Prostate gland (tissue), 2 donors: ENCODE measurements around the gene ZNF318.

Experiments used
- POLR2A ChIP-seq: fragments of 450-650 bp; IDR thresholded peaks from one replicate; pipeline ENCODE4 v1.6.1; 2016; ENCODE audit warnings: antibody characterized with exemption, mild to moderate bottlenecking
- POLR2AphosphoS5 ChIP-seq: sonication (generic); formaldehyde crosslinking; IDR thresholded peaks from one replicate; pipeline ENCODE4 v1.6.1; 2017; ENCODE audit warnings: antibody characterized with exemption
- TF ChIP-seq, protein P1 (sequence below), 4 experiments: fragments of 200-600 bp in 2 of 4; fragments of 450-650 bp in 2 of 4; sonication (generic) in 2 of 4; IDR thresholded peaks; 1 replicate in 3 of 4; 2 replicates in 1 of 4; pipeline ENCODE4 v1.5.1; 2016 to 2019; ENCODE audit warnings: antibody characterized with exemption in 4 of 4, mild to moderate bottlenecking in 2 of 4, moderate library complexity in 2 of 4

DNA sequence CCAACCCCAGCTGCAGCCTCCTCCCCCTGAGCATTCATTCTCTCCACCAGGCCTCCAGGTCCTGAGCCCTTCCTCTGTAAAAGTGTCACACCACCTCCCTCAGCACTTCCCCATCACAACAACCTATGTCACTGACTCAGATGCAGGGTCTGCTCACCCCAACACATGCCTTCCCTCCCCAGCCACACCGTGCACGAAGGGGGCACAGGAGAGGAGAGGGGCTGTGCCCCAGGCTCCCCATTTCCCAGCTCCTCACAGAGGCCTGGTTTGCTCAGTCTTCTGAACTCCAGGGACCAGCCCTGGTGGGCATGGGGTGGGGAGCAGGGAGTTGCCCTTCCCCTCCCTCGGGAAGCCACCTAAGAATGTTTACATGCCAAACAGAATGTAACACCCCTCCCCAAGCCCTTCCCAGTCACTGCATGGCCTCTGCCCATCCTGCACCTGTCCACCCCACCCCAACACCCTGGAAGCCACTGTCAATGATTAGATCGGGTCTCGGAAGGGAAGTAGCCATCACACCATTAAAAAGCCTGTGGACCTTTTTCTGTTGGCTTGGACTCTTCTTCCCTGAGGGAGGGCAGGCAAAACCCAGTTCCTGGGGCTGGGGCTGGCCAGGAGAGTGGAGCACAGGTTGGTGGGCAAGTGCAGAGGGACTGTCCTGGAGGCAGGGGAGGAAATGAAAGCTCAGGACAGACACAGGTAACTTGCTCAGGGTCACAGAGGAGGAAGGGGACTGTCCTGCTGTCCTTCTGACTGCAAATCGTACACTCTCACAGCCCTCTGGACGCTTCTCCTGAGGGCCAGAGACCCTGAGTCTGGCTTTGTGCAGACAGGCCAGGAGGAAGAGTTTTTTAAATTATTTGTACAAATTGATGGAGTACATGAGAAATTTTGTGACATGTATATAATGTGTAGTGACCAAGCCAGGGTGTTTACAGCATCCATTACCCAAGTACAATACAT, 81.4 kb downstream of the ZNF318 start:
- TF ChIP-seq, protein P1, sequence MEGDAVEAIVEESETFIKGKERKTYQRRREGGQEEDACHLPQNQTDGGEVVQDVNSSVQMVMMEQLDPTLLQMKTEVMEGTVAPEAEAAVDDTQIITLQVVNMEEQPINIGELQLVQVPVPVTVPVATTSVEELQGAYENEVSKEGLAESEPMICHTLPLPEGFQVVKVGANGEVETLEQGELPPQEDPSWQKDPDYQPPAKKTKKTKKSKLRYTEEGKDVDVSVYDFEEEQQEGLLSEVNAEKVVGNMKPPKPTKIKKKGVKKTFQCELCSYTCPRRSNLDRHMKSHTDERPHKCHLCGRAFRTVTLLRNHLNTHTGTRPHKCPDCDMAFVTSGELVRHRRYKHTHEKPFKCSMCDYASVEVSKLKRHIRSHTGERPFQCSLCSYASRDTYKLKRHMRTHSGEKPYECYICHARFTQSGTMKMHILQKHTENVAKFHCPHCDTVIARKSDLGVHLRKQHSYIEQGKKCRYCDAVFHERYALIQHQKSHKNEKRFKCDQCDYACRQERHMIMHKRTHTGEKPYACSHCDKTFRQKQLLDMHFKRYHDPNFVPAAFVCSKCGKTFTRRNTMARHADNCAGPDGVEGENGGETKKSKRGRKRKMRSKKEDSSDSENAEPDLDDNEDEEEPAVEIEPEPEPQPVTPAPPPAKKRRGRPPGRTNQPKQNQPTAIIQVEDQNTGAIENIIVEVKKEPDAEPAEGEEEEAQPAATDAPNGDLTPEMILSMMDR (IDR thresholded peaks at IDR 0.05), result no peak
- TF ChIP-seq POLR2A, result no peak
- no peak for TF ChIP-seq POLR2AphosphoS5
